GOT3 (cell line): ENCODE measurements around the gene WNT3.
"Not testable (repeated sequence)": the region's sequence is repeated elsewhere in the genome, so short reads cannot be mapped to it uniquely, and the experiment has no call there.

Source experiments
- DNase-seq: peaks from one replicate; lab custom pipeline; 2025; ENCODE audit warnings: mixed read lengths; lab: John Stamatoyannopoulos, UW

WNT3 gene

DNA sequence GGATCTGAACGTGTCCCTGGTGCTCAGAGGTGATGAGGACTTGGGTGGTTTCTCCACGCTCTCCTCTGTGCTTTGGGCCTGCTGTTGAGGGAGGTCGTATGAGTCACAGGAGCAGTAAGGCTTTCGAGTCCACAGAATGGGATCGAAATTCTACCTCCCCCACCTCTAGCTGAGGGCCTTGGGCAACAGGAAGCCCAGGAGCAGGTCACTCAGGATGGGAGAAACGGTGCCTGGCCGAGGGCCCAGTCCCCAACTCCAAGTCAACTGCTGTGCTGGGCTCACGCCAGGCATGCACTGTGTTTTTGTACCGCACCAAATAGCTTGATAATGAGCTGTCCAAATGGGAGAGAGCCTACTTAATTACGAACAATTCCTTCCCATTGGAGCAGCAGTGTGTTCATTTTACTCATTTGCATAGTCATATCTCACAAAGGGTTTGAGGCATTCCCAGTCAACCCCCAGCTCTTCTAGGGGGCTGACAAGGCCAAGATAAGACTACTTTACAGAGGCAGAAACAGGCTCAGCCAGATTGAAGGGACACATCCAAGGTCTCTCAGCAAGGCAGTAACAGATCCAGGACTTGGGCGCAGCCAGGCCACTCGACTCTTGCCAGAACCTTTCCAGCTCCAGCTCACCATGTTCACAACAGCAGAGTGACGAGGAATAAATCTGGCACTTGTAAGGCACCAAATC lies 53.6 kb downstream of the WNT3 start:
- DNase-seq: no peak

DNA sequence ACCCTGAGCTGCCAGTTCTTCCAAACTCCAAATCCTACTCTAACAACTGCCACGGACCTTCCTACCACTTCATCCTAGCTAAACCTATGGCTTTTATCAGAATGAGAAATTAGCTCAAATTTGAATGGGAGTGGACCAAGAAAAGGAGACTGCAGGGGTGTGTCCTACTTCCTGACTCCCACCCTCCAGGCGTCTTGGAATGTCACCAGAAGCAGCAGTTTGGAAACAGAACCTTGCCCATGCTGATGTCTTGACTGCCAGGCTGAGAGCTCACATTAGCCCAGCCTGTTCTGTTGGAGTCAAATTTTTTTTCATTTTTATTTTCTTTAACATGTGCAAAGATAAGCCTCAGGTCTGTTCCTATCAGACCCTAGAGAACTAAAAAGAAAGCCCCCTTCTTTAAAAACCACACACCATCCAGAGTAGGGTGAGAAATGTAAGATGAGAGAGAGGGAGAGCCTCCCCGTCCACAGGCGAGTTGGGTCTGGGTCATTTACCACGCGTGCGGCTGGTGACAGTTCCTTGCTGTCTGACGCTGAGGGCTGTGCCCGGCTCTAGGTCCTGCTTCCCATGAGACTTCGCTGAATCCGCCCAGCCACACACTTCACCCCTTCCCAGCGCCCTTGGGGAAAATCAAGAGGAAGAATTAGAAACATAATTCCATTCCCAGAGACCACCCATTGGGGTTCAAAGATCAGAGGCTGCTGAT lies 54.3 kb downstream of the WNT3 start:
- DNase-seq: no peak

DNA sequence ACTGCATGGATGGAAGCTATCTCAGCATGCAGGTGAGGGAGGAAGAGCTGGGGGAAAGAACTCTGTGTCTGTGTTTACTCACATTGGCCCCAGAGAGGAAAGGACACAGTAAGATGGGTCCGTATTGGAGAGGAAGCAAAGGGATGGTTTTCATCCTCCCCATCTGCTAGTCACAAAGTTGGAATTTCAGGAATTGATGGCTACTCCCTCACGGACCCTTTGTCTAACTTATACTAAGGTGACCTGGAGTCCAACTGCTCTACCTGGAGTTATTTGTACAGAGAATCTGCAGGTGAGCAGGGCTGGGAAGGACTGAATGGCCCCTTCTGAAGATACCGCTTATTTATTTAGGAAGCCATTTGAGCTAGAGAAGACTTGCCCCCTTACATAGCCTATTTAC lies 55.1 kb downstream of the WNT3 start:
- DNase-seq: no peak

DNA sequence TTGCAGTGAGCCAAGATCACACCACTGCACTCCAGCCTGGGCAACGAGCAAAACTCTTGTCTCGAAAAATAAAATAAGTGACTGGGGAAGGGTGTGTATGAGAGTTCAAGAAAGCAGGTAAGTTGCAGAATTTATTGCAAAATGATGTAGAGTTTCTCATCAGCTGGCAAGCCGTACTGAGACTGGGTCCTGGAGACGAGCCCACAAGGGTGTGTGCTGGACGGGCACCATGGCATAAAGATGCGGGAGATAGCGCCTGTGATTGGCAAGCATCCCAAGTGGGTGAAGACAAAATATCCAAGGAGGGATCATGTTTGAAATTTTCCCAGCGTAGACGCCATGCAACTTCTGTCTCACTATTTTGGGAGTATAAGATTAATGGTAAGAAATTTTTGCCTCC lies 59.4 kb downstream of the WNT3 start:
- DNase-seq: no peak

DNA sequence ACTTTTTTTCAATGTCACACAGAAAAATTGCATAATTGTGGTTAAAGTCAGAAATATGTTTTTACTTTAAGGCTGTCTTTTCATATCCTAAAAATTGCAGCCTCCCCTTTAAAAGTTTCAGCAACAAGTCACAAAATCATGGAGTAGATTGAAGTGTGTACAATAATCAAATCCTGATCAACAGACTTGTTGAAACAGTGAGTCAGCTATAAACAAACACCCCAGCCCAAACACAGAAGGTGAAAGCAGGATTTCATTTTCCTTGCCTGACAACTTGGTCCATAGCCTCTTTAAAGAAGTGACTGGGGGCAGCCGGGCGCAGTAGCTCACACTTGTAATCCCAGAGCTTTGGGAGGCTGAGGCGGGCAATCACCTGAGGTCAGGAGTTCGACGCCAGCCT lies 59.9 kb downstream of the WNT3 start:
- no peak for DNase-seq

DNA sequence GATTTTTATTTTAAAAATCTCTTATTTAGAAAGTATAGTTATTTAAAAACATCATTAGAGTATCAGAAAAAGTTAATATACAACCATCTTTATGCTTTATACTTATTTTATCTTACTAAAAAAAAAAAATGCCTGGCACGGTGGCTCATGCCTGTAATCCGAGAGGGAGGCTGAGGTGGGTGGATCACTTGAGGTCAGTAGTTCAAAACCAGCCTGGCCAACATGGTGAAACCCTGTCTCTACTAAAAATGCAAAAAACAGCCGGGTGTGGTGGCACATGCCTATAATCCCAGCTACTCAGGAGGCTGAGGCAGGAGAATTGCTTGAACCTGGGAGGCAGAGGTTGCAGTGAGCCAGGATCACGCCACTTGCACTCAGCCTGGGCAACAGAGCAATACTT lies 60.9 kb downstream of the WNT3 start:
- DNase-seq: not testable (repeated sequence)

DNA sequence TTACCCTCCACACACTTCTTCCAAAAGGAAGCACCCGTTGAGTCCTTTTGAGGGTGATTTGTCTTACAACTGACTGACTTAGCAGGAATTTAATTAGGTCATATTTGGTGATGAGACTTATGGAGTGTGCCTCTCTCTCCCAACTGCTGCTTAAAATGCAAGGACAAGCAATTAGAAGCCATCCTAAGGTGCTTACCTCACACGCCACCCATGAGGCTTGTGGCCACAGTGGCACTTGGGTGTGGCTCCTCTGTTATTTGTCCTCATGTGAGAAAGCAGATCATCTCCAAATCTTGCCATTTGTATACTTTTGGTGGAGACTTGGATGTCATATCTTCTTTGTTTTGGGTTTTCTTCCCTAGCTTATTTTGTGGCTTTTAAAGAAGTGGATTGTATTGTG lies 61.6 kb downstream of the WNT3 start:
- no peak for DNase-seq

DNA sequence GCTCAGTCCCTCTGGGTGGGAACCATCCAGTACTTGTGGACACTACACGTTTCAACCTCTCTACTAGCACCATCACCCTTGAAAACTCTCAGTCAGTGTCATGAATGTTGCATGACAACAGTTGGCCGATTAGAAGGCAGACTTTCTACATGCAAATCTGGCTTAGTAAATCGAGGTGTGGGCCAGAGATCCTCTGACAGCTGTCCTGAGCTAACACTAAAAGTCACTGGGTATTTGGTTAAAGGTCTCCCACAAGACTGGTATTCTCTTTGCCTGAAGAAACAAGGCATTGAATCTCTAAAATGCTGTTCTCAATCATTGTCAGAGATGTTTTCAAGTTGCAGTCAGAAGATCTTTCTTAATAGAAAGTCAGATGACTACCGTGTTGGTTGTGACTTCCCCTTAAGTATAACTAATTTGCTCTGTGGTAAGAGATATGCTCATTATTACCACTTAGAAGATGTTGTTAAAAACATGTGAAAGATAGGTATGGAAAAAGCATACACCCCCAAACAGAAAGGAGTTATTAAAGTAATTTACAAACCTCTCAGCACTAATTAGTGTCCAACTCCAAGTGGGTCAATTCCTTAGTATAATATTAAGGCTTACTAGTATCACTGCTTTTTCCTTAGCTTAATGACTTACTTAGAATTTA lies 62.3 kb downstream of the WNT3 start:
- no peak for DNase-seq

DNA sequence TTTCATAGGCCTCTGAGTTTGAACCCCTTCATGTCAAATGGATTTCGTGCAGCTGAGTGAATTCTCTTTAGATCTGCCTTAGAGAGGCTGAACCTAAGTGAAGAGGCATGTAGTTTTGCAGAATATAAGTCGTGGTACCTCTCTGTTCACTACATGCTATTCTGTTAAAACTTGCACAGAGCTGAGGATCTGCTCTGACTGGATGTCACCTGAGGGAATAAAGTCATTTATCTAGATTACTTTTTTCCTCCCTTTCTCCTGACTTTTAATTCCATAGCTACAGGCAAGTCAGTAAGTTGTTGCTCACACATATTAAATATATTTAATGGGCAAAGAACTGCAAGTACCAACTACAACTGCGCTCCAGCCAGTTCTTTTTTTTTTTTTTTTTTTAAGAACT lies 64.7 kb downstream of the WNT3 start:
- DNase-seq: no peak

DNA sequence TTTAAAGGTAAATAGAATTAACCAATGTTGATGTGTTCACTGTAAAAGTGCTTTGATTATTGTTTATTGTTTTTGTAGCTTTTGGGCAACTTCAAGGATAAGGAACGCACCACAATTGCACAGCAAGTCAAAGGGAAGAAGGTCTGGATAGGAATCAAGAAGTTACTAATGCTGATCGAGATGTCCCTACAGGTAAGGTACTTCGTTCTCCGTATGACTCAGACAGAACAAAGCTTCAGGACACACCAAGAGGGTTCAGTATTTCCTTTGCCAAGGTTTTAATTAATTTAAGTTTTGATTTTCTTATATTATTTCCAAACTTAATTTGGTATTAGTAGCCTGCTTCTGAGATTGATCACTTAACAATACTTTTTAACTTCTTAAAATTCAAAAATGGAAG lies 67.1 kb downstream of the WNT3 start:
- DNase-seq: no peak

DNA sequence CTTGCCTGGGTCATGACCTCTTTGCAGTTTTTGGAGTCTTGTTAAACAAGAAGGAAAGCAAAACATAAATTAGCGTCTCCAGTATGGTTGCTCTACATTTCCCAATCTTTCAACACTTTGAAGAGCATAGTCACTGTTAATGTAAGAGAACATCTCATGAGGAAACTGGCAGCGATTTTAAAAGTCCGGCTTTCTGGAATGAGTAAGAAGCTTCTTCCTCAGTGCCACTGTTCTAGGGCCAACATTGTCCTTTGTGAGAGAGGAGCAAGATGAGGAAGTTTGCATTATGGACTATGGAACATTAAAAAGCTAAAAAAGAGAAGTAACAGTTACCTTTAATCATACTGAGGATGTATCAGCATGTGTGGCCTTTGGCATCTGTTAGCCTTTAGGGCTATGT lies 73.1 kb downstream of the WNT3 start:
- DNase-seq: no peak

DNA sequence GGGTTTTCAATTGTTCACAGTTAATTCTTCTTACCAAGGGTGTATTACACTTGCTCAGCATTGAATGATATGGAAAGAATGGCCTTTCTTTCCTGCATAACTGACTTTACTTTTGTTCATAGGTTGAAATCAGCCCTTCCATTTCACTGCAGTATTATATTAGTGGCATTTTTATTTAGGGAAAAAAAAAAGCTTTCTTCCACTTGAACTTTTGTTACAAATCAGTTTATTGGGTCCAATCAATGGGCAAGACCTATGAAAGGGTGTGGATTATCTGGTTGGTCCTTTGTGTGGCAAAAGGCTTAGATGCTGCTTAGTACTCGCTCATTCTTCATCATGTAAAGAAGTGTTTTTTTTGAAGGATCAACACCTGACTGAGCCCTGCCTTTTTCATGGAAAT lies 74.1 kb downstream of the WNT3 start:
- no peak for DNase-seq

DNA sequence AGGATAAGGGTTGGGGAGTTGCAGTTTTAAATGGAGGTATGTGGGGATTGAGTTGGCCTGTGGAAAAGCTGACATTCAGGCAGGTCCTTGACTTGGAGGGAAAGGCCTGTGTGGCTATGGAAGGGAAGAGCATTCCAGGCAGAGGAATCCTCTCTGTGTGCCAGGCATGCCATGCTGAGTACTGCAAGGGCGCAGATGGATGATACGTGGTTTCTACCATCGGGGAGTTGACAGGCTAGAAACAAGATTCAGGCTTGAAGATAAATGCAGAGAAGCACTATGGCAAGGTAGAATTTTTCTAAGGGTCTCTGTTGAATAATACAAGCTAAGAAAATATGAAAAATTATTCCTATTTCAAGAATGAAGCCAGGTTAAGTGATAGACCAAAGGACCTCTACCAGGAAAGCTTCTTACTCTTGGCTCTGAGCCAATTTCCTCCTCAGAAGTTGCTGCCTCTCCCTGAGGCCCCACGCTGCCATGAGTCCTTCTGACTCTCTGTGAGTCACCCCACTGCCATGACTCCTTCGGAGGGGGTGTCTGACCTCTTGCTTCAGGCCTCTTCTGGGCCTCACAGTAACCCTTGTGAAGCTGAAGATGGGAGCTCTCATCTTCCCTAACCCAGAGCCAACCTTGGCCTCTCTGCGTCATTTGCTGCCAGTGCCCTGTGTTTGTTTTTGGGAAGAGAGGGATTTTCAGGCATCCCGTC lies 75.8 kb downstream of the WNT3 start:
- peak; percentile 3 for DNase-seq

DNA sequence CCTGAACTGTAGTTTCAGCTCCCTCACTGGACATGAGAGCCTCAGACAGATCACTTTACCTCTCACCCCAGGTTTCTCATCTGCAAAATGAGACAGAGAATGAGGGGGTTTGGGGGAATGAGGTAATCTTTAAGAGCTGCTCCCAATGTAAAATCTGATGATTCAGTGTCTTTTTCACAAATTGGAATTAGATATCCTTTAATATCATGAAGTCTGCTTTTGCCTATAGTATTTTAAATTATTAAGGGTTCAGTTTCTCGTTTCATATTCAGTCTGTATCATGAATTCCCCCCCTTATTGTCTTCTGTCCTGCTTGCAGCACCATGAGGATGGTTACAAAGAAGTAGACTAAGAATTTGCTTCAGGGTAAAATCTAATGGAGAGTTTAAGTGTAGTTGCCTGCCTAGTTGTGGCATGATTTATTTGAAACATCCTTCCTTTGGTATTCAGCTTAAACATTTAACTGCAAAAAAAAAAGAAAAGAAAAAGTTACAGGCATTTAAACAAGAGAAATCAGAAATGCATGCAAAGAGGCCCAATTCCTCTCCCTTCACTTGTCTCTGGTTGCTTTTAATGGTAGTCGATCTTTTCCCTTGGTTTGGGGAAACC lies 77.3 kb downstream of the WNT3 start:
- DNase-seq: no peak

DNA sequence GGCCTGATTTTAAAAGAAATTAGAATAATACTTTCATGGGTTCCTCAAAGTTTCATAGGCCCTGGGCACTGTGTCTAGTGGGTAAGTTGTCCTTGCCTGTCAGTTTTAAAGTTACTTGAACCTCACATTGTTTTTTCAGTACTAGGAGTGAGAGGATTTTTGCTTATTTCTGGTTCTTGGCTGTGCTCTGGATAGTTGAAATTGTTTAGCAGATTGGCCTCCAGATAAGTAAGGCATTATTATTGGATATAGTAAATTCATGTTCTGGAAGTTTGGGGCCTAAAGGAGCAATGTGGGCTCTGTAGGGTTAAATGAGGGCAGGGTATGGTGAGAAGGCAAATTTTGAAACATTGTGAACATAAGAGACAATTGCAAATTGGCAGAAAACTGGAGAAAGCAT lies 78.5 kb downstream of the WNT3 start:
- no peak for DNase-seq

DNA sequence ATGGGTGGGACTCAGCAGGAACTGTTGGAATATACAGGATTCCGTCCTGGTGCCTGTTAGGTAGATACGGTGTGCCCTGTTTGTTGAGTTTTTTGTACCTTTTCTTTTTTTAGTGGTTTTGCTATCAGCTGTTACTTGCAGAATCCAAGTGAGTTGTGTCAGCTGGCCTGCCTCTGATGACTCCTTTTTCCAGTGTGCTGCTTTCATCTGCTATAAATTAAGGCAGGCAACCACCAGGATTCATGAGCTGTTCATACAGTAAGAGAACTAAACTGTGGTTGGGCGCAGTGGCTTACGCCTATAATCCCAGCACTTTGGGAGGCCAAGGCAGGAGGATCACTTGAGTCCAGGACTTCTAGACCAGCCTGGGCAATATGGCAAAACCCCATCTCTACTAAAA lies 79.9 kb downstream of the WNT3 start:
- no peak for DNase-seq

DNA sequence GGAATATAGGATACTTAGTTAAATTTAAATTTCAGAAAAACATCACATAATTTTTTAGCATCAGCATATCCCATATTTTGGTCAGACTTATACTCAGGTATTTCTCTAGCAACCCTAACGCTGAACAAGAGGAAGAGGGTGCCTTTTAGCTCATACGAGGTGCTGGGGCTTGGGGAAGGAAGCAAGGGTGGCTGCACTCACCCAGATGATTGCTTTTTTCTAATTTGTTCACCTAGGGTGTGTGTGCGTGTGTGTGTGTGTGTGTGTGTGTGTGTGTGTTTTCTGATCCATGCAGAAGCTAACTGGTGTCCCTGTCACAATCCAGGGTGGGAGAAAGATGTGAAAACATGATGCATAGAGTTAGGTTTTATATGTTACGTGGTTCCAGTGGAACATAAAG lies 81.2 kb downstream of the WNT3 start:
- DNase-seq: no peak

DNA sequence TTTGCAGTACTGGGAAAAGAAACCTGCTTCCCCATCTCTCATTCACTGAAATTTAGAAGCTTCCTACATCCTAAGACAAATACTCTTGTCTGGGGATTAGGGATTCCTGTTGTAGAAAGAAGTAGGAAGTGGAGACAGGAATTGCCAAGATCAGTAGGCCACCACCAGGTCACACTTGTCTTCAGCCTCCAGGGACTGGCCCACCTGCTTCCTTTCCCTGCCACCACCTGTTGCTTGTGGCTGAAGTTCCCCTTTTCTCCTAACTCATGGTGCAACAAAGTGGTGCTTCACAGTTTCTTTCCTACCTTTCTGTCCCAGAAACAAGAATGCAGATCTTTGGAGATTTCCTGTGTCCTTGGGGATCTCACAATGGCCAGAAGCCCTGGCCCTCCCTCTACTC lies 82.4 kb downstream of the WNT3 start:
- DNase-seq: no peak

DNA sequence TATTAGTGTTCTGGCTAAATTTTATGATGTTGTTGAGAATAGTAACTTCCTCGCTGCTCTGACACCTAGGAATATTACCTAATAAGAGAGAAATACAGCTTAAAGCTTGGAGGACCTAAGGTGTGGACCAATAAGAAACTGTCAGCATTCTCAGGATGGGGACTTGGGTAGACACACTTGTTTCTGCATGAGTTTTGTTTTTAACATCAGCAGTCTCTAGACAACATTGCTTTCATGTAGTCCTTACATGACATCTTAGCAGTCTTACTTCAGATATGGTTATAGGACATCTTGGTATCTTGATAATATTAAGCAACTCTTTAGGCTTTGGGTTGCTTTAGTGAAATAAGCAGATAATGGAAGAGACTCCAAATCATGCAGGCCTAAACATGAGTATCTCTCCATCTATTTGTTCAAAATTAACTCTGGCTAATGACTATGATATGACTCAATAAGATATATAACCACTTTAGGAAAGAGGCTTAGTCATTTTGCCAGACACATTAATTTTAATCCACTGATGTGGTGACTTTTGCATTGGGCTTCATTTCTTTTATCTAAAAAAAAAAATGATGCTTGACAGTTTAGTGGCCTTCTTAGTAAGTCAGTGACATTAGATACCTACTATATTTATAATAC lies 84.5 kb downstream of the WNT3 start:
- DNase-seq: no peak

DNA sequence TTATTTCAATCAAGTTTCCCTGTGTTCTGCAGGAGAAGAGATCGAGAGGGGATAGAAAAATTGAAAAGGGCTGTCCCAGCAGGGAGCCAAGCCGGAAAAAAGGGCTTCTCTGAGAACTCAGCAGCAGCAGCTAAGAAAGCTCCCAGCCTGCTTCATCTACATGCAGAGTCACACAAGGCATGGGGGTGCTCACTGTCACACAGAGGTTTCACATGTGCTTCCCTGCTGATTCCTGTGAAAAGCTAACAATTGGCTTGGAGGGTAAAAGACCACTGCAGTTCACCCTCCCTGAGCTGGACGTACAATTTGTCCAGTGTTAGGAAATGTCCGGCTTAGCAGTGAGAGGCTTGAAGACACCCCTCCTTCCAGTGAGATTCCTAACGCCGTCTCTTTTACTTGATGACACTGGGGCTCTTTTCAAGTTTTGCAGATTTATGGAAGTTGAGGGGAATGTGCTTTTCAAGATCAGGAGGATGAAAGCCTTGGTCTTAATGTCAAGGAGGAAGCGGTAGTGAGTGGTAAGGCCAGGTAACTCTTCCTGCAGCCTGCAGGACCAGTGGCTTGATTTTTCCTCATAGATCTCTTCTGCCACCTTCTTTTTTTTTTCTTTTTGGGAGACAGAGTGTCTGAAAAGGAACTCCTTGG lies 85.6 kb downstream of the WNT3 start:
- DNase-seq: no peak

DNA sequence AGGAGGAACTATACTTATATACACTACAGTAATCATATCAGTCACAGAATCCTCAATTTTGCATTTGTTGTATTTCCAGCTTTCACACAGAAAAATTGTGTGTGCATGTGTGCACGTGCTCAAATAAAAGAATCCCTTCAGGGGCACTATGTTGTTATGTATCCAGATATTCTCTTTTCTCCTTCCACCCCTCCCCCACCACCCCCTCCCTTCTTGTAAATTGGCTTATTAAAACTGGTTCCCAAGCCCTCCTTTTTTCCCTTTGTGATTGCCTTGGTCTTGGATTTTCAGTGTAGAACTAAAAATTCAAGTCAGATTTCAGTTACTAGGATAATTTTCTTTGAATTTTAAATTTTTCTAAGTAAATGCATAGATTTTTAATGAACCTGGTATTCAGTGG lies 86.3 kb downstream of the WNT3 start:
- no peak for DNase-seq
